ENCODE data around the gene SLC35F3.
"Not testable (repeated sequence)": the region's sequence is repeated elsewhere in the genome, so short reads cannot be mapped to it uniquely, and the experiment has no call there.

SLC35F3 gene

GRCh38 chr1:234102583-234102982 lies 198.1 kb downstream of the SLC35F3 start:
- no peak for DNase-seq (ENCODE audit: low read depth in 2 of 3, low spot score in 1 of 3)

DNA sequence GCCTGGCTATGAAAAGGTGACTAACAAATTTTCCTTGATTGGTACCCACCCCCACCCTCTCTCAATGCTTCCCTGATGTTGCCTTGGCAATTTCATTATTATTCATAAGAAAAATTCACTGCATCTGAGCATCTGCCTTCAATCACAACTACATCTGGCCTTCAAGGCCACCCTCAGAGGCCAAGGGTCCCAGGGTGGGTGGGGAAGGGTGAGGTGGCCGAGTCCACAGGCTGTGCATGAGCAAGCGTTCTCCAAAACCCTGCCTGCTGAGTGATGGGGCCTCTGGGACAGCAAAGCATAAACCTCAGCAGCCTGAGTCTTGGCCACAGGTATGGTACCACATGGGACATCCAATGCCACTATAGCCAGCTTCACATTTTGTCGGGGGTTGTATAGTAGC lies 198.7 kb downstream of the SLC35F3 start:
- no peak for DNase-seq (ENCODE audit: low read depth in 2 of 3, low spot score in 1 of 3)

DNA sequence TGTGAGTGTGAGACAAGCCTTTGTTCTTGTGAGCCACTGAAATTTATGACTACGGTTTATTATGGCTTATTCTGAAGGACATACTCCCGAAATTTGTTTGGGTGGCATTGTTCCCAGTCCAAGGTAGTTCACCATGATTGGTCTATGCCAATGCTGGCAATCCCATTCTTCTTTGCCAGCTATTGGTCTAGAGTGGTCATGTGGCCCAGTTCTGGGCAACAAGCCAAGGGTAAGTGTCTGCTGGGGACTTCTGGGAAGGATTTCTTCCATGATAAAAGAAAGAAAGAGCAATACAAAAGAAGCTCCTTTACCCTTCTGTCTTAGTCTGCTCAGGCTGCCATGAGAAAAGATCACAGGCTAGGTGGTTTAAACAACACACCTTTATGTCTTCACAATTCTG lies 201.6 kb downstream of the SLC35F3 start:
- no peak for DNase-seq (ENCODE audit: low read depth in 2 of 3, low spot score in 1 of 3)

- DNase-seq (ENCODE audit: low read depth in 2 of 3, low spot score in 1 of 3) = no peak
Measured at GRCh38 chr1:234107416-234108021, 203.0 kb downstream of the SLC35F3 start.

- DNase-seq (ENCODE audit: low read depth in 2 of 3, low spot score in 1 of 3) = no peak
Measured at GRCh38 chr1:234108921-234109320, 204.4 kb downstream of the SLC35F3 start.

- DNase-seq (ENCODE audit: low read depth in 2 of 3, low spot score in 1 of 3) = no peak
Measured at GRCh38 chr1:234109840-234110239, 205.4 kb downstream of the SLC35F3 start.

- DNase-seq (ENCODE audit: low read depth in 2 of 3, low spot score in 1 of 3) = no peak
Measured at GRCh38 chr1:234111458-234112142, 207.1 kb downstream of the SLC35F3 start.

DNA sequence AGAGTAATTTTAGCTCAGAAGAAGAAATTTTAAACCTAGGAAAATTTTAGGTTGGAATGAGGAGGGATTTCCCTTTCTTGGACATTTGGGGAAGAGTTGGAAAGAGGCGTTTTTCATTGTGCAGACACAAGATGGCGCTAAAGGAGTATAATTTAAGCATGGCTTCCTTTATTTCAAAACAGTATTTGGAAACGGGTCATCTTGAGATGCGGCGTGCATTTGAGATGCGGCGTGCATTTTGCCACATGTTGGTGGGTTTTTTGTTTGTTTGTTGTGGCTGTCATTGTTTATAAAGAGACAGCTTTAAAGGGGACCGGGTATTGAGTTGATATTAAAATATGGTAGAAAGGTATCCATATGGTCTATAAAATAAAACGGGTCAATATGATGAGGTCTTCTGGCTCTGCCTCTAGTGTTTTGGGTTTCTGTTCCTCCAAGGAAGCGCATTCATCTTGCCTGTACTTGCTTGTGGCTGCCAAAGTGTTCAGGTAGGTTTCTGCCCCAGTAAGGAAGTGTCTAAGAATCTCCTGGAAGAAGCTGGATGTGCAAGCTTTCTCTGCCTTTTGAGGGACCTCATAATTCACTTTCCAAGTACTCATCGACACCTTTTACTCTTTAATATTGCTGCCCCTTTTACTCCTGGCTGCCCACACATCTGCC lies 210.3 kb downstream of the SLC35F3 start:
- peak in 1 of 3 donors; percentile 23 for DNase-seq (ENCODE audit: low read depth in 2 of 3, low spot score in 1 of 3)

- DNase-seq (ENCODE audit: low read depth in 2 of 3, low spot score in 1 of 3) = no peak
Measured at GRCh38 chr1:234118911-234119310, 214.4 kb downstream of the SLC35F3 start.

DNA sequence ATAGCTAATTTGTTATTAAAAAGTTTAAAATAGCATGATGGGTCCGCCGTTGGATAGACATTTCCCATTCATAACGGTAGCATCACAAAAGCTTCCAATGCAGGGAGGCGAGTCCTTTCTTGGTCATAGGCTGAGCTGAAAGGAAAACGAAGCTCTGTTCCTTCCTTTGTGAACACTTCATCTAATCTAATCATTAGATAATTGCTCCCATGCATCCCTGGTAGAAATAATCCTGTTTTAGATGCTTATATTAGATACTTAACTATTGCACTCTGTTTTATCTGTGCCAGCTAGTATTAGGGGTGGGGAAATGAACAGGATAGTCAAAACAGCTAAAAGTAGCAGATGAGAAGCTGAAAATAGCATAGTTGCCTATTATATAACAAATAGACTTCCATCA lies 215.0 kb downstream of the SLC35F3 start:
- no peak for DNase-seq (ENCODE audit: low read depth in 2 of 3, low spot score in 1 of 3)

GRCh38 chr1:234120327-234120944 lies 216.0 kb downstream of the SLC35F3 start:
- no peak for DNase-seq (ENCODE audit: low read depth in 2 of 3, low spot score in 1 of 3)

DNA sequence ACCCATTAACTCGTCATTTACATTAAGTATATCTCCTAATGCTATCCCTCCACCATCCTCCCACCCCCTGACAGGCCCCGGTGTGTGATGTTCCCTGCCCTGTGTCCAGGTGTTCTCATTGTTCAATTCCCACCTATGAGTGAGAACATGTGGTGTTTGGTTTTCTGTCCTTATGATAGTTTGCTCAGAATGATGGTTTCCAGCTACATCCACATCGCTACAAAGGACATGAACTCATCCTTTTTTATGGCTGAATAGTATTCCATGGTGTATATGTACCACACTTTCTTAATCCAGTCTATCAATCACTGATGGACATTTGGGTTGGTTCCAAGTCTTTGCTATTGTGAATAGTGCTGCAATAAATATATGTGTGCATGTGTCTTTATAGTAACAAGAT lies 217.2 kb downstream of the SLC35F3 start:
- not testable (repeated sequence) for DNase-seq (ENCODE audit: low read depth in 2 of 3, low spot score in 1 of 3)

DNA sequence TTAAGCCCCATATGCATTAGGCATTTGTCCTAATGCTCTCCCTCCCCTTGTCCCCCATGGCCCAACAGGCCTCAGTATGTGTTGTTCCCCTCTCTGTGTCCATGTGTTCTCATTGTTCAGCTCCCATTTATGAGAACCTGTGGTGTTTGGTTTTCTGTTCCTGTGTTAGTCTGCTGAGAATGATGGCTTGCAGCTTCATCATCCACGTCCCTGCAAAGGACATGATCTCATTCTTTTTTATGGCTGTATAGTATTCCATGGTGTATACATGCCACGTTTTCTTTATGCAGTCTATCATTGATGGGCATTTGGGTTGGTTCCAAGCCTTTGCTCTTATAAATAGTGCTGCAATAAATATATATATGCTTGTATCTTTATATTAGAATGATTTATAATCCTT lies 218.1 kb downstream of the SLC35F3 start:
- DNase-seq (ENCODE audit: low read depth in 2 of 3, low spot score in 1 of 3) = not testable (repeated sequence)

- no peak for DNase-seq (ENCODE audit: low read depth in 2 of 3, low spot score in 1 of 3)
Measured at GRCh38 chr1:234123867-234124266, 219.4 kb downstream of the SLC35F3 start.

GRCh38 chr1:234125283-234125682 lies 220.8 kb downstream of the SLC35F3 start:
- DNase-seq (ENCODE audit: low read depth in 2 of 3, low spot score in 1 of 3) = peak; percentile 13 to 45 (median 14)

GRCh38 chr1:234125714-234126113 lies 221.2 kb downstream of the SLC35F3 start:
- no peak for DNase-seq (ENCODE audit: low read depth in 2 of 3, low spot score in 1 of 3)

- no peak for DNase-seq (ENCODE audit: low read depth in 2 of 3, low spot score in 1 of 3)
Measured at GRCh38 chr1:234127026-234127671, 222.7 kb downstream of the SLC35F3 start.

- no peak for DNase-seq (ENCODE audit: low read depth in 2 of 3, low spot score in 1 of 3)
Measured at GRCh38 chr1:234132795-234133194, 228.3 kb downstream of the SLC35F3 start.

GRCh38 chr1:234134878-234135277 lies 230.4 kb downstream of the SLC35F3 start:
- no peak for DNase-seq (ENCODE audit: low read depth in 2 of 3, low spot score in 1 of 3)

DNA sequence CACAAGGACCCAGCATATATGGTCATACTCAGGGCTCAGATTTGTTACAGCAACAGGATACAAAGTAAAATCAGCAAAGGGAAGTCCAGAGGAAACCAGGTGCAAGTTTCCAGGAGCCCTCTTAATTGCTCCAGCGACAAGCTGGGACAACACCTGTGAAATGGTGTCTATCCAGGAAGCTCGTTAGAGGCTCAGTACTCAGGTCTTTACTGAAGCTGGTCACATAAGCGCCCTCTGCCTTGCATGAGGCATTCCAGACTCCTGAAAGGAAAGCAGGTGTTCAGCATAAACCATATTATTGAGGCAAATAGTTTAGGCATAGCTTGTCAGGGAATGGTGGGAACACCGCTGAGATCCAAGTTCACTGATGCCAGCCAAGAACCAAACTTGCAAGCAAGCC lies 231.0 kb downstream of the SLC35F3 start:
- no peak for DNase-seq (ENCODE audit: low read depth in 2 of 3, low spot score in 1 of 3)

DNA sequence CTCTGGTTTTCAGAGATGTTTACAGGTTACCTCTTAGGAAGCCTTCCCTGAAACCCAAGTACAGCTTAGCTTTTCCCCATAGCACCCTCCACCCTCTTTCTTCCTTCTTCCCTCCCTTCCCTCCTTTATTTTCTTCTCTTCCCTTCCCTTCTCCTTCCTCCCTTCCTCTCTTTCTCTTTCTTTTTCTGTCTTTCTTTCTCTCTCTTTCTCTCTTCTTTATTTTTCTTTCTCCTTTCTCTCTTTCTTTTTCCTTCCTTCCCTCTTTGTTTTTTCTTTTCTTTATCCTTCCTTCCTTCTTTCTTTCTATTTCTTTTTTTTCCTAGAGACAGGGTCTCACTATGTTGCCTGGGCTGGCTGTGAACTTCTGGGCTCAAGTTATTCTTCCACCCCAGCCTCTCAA lies 231.6 kb downstream of the SLC35F3 start:
- no peak for DNase-seq (ENCODE audit: low read depth in 2 of 3, low spot score in 1 of 3)

- no peak for DNase-seq (ENCODE audit: low read depth in 2 of 3, low spot score in 1 of 3)
Measured at GRCh38 chr1:234139966-234140365, 235.5 kb downstream of the SLC35F3 start.

All from stimulated activated CD4-positive, alpha-beta T cell treated with anti-CD3 and anti-CD28 coated beads, Interleukin-12 subunit alpha, Interleukin-12 subunit beta, amount 100 ng/mL, for 48 hours (primary cell).